NCI-H2081 treated with DMSO at 0.1 percent for 48 hours (cell line): ENCODE measurements around the gene FOXO3B.
"Not testable (repeated sequence)": the region's sequence is repeated elsewhere in the genome, so short reads cannot be mapped to it uniquely, and the experiment has no call there.

Experiments
- DNase-seq: peaks from one replicate; lab custom pipeline; 2025; lab: John Stamatoyannopoulos, UW

Gene FOXO3B

GRCh38 chr17:18650094-18650493 lies 32.0 kb downstream of the FOXO3B start:
- not testable (repeated sequence) for DNase-seq

GRCh38 chr17:18644291-18644690 lies 37.8 kb downstream of the FOXO3B start, which contains the start of gene TBC1D28:
Gene TBC1D28, minus strand, starts transcription at chr17:18644391. Its CDS starts 3,039 bp downstream, at chr17:18641352.
- DNase-seq, result not testable (repeated sequence)

GRCh38 chr17:18643124-18643523 lies 39.0 kb downstream of the FOXO3B start:
- not testable (repeated sequence) for DNase-seq

DNA sequence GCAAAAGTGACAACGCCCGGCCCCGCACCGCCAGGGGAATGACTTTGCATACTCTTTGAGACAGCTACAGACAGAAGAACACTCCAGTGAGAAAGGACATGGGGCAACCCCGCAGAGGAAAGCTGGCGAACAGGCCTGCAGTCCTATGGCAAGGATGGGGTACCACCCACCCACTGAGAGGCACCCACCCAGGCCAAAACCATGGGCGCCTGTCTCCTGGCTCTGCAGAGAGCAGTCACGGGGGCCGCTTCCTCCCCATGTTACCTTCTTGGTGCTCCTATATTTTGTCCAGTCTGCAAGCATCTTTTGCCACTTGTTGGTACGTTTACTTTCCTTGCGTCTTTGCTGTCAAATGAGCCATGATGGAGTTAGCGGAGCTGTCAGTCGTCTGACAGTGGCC lies 43.8 kb downstream of the FOXO3B start:
- not testable (repeated sequence) for DNase-seq

- not testable (repeated sequence) for DNase-seq
Observed at GRCh38 chr17:18636237-18636636, 45.9 kb downstream of the FOXO3B start.

DNA sequence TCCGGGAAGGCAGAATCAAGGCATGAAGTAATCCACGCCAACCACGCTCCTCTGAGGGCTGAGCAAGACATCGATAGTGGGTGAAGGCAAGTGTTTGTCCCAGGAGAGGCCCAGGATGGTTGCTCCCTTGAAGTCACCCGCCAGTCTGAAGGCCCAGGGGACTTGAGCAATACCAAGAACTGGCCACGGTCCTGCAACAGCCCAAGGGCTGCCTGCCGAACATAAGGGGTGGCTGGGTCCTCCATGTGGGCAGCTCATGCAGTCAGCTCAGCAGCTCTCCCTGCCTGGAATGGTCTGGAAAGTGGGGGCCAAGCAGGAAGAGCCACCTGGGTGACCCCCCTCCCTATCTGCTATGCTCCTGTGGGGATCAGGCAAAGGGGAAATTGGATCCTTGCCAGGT lies 46.3 kb downstream of the FOXO3B start:
- not testable (repeated sequence) for DNase-seq

DNA sequence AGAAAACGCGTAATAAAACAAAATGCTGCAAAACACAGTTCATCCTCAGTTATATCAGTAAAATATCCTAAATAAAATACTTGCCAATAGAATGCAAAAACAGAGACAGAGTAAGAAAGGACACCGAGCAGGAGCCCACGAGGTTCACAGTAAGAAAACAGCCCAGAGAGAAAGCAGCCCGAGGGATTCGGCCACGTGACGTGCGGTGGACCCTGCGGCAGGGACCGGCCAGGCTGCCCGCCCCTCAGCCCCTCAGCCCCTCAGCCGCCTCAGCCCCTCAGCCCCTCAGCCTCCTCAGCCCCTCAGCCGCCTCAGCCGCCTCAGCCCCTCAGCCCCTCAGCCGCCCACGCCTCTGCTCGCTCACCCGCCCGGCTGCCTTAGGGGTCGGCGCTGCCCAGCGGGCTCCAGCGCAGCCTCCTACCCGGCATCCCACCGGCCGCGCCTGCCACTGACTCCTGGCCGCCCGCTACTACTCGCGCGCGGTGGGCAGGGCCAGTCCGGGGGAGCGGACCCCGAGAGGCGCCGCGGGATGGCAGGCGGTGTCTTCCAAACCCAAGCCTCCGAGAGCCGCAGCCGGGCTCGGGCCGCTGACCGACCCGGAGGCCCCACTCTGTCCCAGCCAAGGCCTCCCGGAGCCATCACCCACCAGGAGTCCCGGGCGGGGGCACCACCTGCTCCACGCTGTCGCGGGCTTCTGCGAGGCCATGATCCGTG lies 47.4 kb downstream of the FOXO3B start:
- DNase-seq, result not testable (repeated sequence)
